Measurements from ENCODE around the gene CHMP1B.

Gene CHMP1B

DNA sequence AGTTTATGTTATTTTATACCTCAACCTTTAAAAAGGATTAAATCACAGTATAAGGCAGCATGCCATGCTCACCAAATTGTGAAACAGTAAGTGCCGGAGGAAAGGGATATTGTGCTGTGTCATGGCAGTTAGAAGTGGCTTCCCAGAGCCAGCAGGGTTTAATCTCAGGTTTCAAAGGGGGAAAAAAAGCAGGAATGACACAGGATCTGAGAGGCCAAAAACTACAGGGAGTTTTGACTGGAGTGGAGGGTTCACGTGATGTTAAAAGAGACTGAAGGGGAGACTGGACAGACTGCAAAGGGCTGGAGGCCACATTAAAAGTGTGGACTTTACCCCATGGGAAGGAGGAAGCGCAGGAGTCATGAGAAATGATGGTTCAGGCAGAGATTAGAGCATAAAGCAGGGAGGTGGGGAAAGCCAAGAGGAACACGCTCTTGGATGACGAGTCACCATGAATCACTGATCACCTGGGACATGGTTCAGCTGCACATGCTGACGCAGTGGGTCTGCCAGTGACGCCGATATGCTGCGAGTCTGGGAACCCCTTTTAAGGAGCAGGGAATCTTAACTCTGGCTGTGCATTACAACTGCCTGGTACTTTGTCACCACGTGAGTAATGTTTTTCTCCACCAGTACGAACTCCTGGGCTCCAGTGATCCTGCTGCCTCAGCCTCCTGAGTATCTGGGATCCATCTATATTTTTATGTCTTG lies 6.1 kb downstream of the CHMP1B start:
- peak overlapping the region; percentile 0; the same call in 1 of the 2 replicates for H3K4me3 ChIP-seq (ENCODE audit: low read depth, low read length)
- peaks cover 22% of the 10 kb centered on the region for H3K4me1 ChIP-seq (ENCODE audit: control insufficient read depth, insufficient read depth, low read length)
- H3K27ac ChIP-seq (ENCODE audit: low read depth, low read length), result peak overlapping the region; percentile 85
- H3K27me3 ChIP-seq (ENCODE audit: control insufficient read depth, insufficient read depth, low read length), result no peaks in the 10 kb centered on the region
- peak overlapping the region; percentile 63 for H3K9ac ChIP-seq (ENCODE audit: low read depth, low read length)
- H3K9me3 ChIP-seq (ENCODE audit: control insufficient read depth, insufficient read depth, low read length), result no peaks in the 10 kb centered on the region
- no peaks in the 10 kb centered on the region for H3K36me3 ChIP-seq (ENCODE audit: control insufficient read depth, insufficient read depth, low read length)

GRCh38 chr18:11859282-11859830 lies 8.1 kb downstream of the CHMP1B start:
- H3K27me3 ChIP-seq (ENCODE audit: control insufficient read depth, insufficient read depth, low read length), result no peaks in the 10 kb centered on the region
- H3K9me3 ChIP-seq (ENCODE audit: control insufficient read depth, insufficient read depth, low read length), result no peaks in the 10 kb centered on the region
- no peak overlapping the region for H3K4me3 ChIP-seq (ENCODE audit: low read depth, low read length)
- H3K9ac ChIP-seq (ENCODE audit: low read depth, low read length), result no peak overlapping the region
- H3K4me1 ChIP-seq (ENCODE audit: control insufficient read depth, insufficient read depth, low read length), result peaks cover 14% of the 10 kb centered on the region
- H3K36me3 ChIP-seq (ENCODE audit: control insufficient read depth, insufficient read depth, low read length), result no peaks in the 10 kb centered on the region
- no peak overlapping the region for H3K27ac ChIP-seq (ENCODE audit: low read depth, low read length)

DNA sequence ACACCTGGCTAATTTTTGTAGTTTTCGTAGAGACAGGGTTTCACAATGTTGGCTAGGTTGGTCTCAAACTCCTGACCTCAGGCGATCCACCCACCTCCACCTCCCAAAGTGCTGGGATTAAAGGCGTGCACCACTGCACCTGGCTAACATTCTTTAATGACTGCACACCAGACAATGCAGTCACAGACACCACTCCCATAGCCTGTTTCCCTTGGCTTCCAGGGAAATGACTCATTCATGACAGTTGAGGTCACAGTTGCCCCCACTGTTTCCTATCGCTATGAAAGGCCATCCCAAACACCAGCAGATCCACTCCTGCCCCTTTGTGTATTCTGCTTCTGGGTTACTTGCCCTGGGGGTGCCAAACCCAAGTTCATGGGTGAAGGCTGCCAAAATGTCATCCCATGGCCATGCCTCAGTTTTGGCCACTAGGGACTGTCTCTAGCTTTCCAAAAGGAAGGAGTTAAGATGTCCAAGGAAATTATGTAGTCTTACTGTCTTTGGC lies 8.7 kb downstream of the CHMP1B start:
- H3K27ac ChIP-seq (ENCODE audit: low read depth, low read length), result no peak overlapping the region
- no peak overlapping the region for H3K4me3 ChIP-seq (ENCODE audit: low read depth, low read length)
- H3K4me1 ChIP-seq (ENCODE audit: control insufficient read depth, insufficient read depth, low read length), result peaks cover 14% of the 10 kb centered on the region
- no peaks in the 10 kb centered on the region for H3K27me3 ChIP-seq (ENCODE audit: control insufficient read depth, insufficient read depth, low read length)
- no peak overlapping the region for H3K9ac ChIP-seq (ENCODE audit: low read depth, low read length)
- H3K36me3 ChIP-seq (ENCODE audit: control insufficient read depth, insufficient read depth, low read length), result no peaks in the 10 kb centered on the region
- H3K9me3 ChIP-seq (ENCODE audit: control insufficient read depth, insufficient read depth, low read length), result no peaks in the 10 kb centered on the region

GRCh38 chr18:11860594-11861450 lies 9.6 kb downstream of the CHMP1B start:
- Histone ChIP-seq H3K9ac (ENCODE audit: low read depth, low read length) (no peak overlapping the region), H3K4me1 (ENCODE audit: control insufficient read depth, insufficient read depth, low read length) (peaks cover 14% of the 10 kb centered on the region)

GRCh38 chr18:11861583-11862288 lies 10.5 kb downstream of the CHMP1B start:
- Histone ChIP-seq H3K36me3 (ENCODE audit: control insufficient read depth, insufficient read depth, low read length) (no peaks in the 10 kb centered on the region), H3K9ac (ENCODE audit: low read depth, low read length) (no peak overlapping the region), H3K27me3 (ENCODE audit: control insufficient read depth, insufficient read depth, low read length) (no peaks in the 10 kb centered on the region), H3K9me3 (ENCODE audit: control insufficient read depth, insufficient read depth, low read length) (no peaks in the 10 kb centered on the region), H3K4me1 (ENCODE audit: control insufficient read depth, insufficient read depth, low read length) (peaks cover 14% of the 10 kb centered on the region), H3K4me3 (ENCODE audit: low read depth, low read length) (no peak overlapping the region), H3K27ac (ENCODE audit: low read depth, low read length) (no peak overlapping the region)

More at GRCh38 chr18:11860594-11861450, 9.6 kb downstream of the CHMP1B start:
- Histone ChIP-seq H3K36me3 (ENCODE audit: control insufficient read depth, insufficient read depth, low read length) (no peaks in the 10 kb centered on the region), H3K9me3 (ENCODE audit: control insufficient read depth, insufficient read depth, low read length) (no peaks in the 10 kb centered on the region), H3K27me3 (ENCODE audit: control insufficient read depth, insufficient read depth, low read length) (no peaks in the 10 kb centered on the region), H3K27ac (ENCODE audit: low read depth, low read length) (no peak overlapping the region), H3K4me3 (ENCODE audit: low read depth, low read length) (no peak overlapping the region)

DNA sequence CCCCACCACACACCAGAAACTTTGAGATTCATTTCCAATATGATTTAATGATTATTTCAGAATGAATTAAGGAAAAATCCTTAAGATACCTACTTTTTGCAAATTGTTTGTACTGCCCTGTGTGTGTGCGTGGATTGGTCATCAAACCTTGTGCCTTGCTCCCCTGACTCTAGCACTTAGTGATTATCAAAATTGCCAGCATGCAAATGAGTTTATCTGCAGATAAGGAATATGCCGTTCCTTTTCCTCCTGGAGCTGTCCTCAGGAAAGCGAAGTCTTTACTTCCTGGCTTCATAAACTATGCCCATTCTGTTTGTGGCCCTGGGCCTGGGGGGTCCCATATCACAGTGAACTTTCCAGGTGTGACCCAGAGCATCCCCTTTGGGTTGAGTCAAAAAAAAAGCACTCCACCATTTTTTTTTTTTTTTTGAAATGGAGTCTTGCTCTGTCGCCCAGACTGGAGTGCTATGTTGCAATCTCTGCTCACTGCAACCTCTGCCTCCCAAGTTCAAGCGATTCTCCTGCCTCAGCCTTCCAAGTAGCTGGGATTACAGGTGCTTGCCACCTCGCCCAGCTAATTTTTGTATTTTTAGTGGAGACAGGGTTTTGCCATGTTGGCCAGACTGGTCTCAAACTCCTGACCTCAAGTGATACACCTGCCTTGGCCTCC lies 11.4 kb downstream of the CHMP1B start:
- Histone ChIP-seq H3K4me3 (ENCODE audit: low read depth, low read length) (no peak overlapping the region), H3K27me3 (ENCODE audit: control insufficient read depth, insufficient read depth, low read length) (no peaks in the 10 kb centered on the region), H3K9ac (ENCODE audit: low read depth, low read length) (no peak overlapping the region), H3K4me1 (ENCODE audit: control insufficient read depth, insufficient read depth, low read length) (peaks cover 5% of the 10 kb centered on the region), H3K27ac (ENCODE audit: low read depth, low read length) (no peak overlapping the region), H3K36me3 (ENCODE audit: control insufficient read depth, insufficient read depth, low read length) (no peaks in the 10 kb centered on the region), H3K9me3 (ENCODE audit: control insufficient read depth, insufficient read depth, low read length) (no peaks in the 10 kb centered on the region)

GRCh38 chr18:11864471-11864870 lies 13.3 kb downstream of the CHMP1B start:
- Histone ChIP-seq H3K4me3 (ENCODE audit: low read depth, low read length) (no peak overlapping the region), H3K4me1 (ENCODE audit: control insufficient read depth, insufficient read depth, low read length) (peaks cover 6% of the 10 kb centered on the region), H3K9ac (ENCODE audit: low read depth, low read length) (no peak overlapping the region), H3K27ac (ENCODE audit: low read depth, low read length) (no peak overlapping the region), H3K27me3 (ENCODE audit: control insufficient read depth, insufficient read depth, low read length) (no peaks in the 10 kb centered on the region), H3K9me3 (ENCODE audit: control insufficient read depth, insufficient read depth, low read length) (no peaks in the 10 kb centered on the region), H3K36me3 (ENCODE audit: control insufficient read depth, insufficient read depth, low read length) (0 out of 2 replicates have a peak, but pooled peaks cover 2% of the 10 kb centered on the region)

DNA sequence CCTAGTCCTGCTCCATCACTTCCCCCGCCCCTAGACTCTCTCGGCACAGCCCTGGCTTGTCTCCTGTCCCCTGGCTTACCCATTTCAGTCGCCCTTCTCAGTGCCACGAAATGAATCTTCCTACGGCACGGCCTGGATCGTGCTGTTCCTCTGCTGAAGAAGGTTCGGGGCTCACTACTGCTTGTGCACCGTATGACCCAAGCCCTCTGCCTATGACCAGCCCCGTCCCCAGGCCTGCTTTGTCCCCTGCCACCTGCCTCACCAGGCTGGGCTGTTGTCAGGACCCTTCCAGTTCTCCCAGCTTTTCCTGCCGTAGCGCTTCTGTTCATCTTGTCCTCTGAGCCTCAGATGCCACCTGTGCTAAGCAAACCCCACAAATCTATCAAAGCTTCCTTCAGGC lies 13.9 kb downstream of the CHMP1B start:
- Histone ChIP-seq H3K9me3 (ENCODE audit: control insufficient read depth, insufficient read depth, low read length) (no peaks in the 10 kb centered on the region), H3K9ac (ENCODE audit: low read depth, low read length) (no peak overlapping the region), H3K4me3 (ENCODE audit: low read depth, low read length) (no peak overlapping the region), H3K27ac (ENCODE audit: low read depth, low read length) (no peak overlapping the region), H3K36me3 (ENCODE audit: control insufficient read depth, insufficient read depth, low read length) (0 out of 2 replicates have a peak, but pooled peaks cover 2% of the 10 kb centered on the region), H3K27me3 (ENCODE audit: control insufficient read depth, insufficient read depth, low read length) (no peaks in the 10 kb centered on the region), H3K4me1 (ENCODE audit: control insufficient read depth, insufficient read depth, low read length) (peaks cover 6% of the 10 kb centered on the region)

DNA sequence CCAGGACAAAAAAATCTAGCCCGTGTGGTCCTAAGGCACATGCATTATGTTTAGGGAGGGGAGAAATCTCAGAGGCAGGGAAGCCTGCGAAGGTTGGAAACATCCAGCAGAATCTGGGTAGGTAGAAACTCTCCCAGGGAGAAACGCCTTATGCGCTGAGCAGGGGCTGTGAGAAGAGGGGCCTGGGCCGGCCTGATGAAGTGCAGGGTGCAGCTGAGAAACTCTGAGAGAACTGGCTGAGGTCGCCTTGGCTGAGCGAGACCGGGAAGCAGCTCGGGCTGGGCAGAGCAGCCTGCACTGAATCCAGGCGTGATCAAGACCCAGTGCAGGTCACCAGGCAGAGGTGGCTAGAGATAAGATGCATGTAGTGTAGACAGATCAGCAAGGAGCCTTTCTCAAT lies 15.1 kb downstream of the CHMP1B start:
- Histone ChIP-seq H3K9ac (ENCODE audit: low read depth, low read length) (no peak overlapping the region), H3K9me3 (ENCODE audit: control insufficient read depth, insufficient read depth, low read length) (no peaks in the 10 kb centered on the region), H3K27ac (ENCODE audit: low read depth, low read length) (no peak overlapping the region), H3K4me1 (ENCODE audit: control insufficient read depth, insufficient read depth, low read length) (peaks cover 6% of the 10 kb centered on the region), H3K36me3 (ENCODE audit: control insufficient read depth, insufficient read depth, low read length) (0 out of 2 replicates have a peak, but pooled peaks cover 2% of the 10 kb centered on the region), H3K27me3 (ENCODE audit: control insufficient read depth, insufficient read depth, low read length) (no peaks in the 10 kb centered on the region), H3K4me3 (ENCODE audit: low read depth, low read length) (no peak overlapping the region)

DNA sequence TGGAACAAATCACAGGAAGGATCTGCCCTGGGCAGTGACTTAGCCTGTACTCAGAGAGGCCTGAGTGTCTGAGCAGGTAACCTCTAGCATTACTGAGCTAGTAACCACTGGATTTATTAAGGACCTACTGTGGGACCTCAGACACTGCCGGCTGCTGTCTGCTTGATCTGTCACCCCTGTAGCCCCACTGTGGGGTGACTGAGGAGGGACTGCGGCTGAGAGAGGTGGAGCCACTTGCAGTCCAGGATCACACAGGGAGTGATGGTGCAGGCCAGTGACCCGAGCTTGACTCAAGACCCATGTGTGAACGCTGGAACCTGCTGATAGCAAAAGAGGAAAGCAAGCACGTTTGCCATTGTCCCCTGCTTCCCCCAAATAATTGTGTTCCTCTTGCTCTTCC lies 15.6 kb downstream of the CHMP1B start:
- Histone ChIP-seq H3K9me3 (ENCODE audit: control insufficient read depth, insufficient read depth, low read length) (no peaks in the 10 kb centered on the region), H3K4me3 (ENCODE audit: low read depth, low read length) (no peak overlapping the region), H3K9ac (ENCODE audit: low read depth, low read length) (no peak overlapping the region)

More for the DNA sequence above, 15.6 kb downstream of the CHMP1B start:
- H3K27me3 ChIP-seq (ENCODE audit: control insufficient read depth, insufficient read depth, low read length), result no peaks in the 10 kb centered on the region
- H3K27ac ChIP-seq (ENCODE audit: low read depth, low read length), result no peak overlapping the region
- H3K36me3 ChIP-seq (ENCODE audit: control insufficient read depth, insufficient read depth, low read length), result 0 out of 2 replicates have a peak, but pooled peaks cover 2% of the 10 kb centered on the region
- peaks cover 6% of the 10 kb centered on the region for H3K4me1 ChIP-seq (ENCODE audit: control insufficient read depth, insufficient read depth, low read length)

Measured in HUES48 (cell line).